Cerebellar nuclear complex (tissue), 1 donor: ENCODE results near the gene IFIT1B.
"Not testable (repeated sequence)": the region's sequence is repeated elsewhere in the genome, so short reads cannot be mapped to it uniquely, and the experiment has no call there.

Source experiments
- DNase-seq, 2 experiments: peaks; one replicate each; lab custom pipeline; 2025; lab: John Stamatoyannopoulos, UW

Gene IFIT1B

GRCh38 chr10:89379103-89379502, 1.2 kb downstream of the IFIT1B start:
- no peak for DNase-seq

DNA sequence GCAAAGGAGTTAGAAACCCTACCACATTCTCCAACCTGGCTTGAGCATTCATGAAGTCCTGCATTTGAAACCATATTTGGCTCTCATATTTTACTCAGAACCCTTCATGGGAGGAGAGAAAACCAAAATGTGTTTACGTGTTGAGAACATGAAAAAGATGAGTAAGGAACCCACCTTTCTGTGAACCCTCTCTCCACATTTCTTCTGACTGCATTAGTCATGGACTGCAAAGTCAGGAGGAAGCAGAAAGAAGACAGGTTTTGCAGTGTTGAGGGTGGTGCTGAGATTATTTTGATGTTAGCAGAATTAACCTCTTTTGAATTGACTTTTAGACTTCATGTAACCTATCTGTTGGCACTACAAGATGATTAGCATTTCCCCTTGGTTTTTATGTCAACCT, 4.9 kb downstream of the IFIT1B start:
- no peak for DNase-seq

DNA sequence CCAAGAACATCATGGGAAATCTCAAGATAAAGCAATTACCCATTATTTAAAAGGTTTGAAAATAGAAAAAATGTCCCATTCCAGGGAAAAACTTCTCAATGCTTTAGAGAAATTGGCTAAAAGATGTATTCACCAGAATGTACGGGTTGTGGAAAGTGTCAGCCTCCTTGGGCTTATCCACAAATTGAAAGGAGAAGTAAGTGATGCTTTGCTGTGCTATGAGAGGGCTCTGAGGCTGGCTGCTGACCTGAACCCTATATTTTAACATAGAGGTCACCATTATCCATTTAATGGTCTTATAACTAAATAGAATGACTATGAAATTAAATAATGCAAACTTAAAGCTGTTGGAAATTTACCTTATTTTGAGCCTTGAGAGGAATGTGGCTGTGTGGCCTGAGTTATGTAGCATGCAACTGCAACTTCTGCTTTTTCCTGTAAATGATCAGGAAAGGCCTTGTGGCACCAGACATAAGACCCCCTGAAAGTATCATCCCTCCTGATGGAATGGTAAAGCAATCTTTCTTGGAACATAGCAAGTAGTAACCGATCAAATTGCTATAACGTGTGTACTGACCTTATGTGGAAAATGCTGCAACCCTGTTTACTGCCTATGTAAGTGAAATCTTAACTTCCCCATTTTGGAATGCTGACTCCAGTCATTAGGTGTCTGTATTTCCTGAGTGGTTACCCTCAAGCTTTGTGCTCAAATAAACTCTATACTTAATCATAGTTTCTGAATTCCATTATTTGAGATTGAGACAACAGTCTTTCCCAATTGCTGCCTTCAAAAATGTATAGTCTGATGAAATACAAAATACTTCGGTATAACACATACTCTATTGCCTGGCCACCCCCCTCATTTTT, 6.9 kb downstream of the IFIT1B start:
- no peak for DNase-seq

GRCh38 chr10:89388806-89389205, 10.9 kb downstream of the IFIT1B start:
- DNase-seq = no peak

DNA sequence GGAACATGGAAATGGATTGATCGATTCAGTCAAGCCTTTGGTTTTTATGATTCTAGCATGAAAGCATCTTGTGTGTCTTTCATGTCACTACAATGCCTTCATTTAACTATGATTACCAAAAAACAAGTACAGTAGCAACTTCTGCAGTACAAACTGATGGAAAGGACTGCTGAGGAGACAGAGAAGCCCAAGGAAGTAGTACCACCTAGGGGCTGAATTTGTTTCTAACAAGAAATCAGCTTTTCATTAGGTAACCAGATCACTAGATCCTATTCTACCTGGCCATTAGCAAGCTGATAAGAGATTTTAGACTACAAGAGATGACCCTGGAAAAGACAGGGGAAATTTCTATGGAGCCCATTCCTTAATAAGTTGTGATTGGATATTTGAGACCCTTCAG, 11.4 kb downstream of the IFIT1B start:
- peak in 1 of 2 experiments; percentile 3 for DNase-seq

- DNase-seq = no peak
Observed at GRCh38 chr10:89390476-89391225, 12.8 kb downstream of the IFIT1B start.

GRCh38 chr10:89391226-89391576, 13.3 kb downstream of the IFIT1B start:
- DNase-seq = not testable (repeated sequence)

- DNase-seq = peak; percentile 31 to 72
Observed at GRCh38 chr10:89391907-89392756, 14.3 kb downstream of the IFIT1B start, which contains the start of gene IFIT1. TSS of gene IFIT1 (plus strand) at chr10:89392623. CDS start at chr10:89392713, 90 bp downstream.

DNA sequence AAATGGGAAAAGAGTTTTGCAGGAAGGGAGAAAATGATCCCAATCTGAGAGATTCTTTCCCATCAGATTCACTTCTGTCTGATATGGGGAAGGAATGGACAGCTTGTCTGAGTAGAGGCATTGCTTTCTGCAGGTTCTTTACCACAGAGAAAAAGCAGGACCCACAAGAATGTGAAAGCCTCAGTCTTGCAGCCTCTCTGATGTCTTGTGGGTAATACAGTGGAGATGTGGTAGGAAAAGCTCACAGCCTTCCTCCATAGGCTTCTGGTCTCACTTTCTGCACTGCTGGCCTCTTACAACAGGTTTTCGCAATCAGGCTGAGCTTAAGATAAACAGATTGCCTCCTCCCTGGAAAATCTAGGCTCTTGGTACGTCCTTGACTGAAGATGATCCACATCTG, 15.1 kb downstream of the IFIT1B start:
- DNase-seq = peak in 1 of 2 experiments; percentile 9

DNA sequence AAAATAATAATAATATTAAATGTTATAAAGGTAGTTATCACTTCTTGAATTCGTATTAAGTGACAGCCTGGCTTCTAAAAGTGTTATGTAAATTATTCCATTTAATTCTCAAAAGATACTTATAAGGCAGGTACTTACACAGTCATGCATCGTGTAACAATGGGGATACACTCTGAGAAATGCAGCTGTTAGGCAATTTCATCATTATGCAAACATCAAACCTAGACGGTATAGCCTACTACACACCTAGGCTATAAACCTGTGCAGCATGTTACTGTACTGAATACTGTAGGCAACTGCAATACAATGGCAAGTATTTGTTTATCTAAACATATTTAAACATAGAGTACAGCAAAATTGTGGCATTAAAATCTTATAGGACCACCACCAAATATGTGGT, 16.0 kb downstream of the IFIT1B start:
- DNase-seq = no peak

- DNase-seq = no peak
Observed at GRCh38 chr10:89395141-89395540, 17.3 kb downstream of the IFIT1B start.

DNA sequence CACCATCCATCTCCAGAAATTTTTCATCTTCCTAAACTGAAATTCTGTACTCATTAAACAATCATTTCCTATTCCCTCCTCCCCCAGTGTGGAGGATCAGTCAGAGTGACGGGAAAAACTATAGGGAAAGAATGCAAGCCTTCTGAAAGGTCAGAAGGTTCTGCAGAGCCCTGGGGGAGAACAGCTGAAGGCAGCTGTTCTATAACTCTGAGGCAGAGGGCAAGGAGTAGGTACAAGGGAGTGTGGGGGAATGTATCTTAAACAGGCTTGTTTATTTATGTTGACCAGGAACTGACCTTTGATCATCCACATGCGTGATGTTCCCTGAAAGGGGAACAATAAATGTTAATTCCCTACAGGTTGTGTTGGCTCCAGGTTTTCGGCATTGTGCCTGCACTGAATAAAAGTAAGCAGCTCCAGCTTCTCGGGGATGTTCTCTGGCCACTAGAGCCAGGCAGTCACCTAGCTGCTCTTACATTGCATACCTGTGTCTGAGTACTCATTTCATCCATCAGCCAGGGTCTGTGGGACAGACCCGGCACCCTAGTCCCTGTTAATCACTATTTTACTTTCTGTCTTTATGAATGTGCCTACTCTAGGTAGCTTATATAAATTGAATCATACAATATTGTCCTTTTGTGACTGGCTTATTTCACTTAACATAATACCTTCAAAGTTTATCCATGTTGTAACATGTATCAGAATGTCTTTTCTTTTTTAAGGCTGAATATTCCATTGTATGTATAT, 20.3 kb downstream of the IFIT1B start:
- DNase-seq = no peak

GRCh38 chr10:89399956-89400355, 22.1 kb downstream of the IFIT1B start:
- no peak for DNase-seq

GRCh38 chr10:89403043-89403442, 25.2 kb downstream of the IFIT1B start:
- DNase-seq = no peak

- DNase-seq = no peak
Observed at GRCh38 chr10:89404104-89405047, 26.5 kb downstream of the IFIT1B start.

DNA sequence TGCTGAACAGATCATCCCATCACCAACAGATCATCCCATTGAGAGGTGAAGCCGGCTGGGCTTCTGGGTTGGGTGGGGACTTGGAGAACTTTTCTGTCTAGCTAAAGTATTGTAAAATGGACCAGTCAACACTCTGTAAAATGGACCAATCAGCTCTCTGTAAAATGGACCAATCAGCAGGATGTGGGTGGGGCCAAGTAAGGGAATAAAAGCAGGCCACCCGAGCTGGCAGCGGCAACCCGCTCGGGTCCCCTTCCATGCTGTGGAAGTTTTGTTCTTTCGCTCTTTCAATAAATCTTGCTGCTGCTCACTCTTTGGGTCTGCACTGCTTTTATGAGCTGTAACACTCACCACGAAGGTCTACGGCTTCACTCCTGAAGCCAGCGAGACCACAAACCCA, 28.3 kb downstream of the IFIT1B start:
- DNase-seq = not testable (repeated sequence)

DNA sequence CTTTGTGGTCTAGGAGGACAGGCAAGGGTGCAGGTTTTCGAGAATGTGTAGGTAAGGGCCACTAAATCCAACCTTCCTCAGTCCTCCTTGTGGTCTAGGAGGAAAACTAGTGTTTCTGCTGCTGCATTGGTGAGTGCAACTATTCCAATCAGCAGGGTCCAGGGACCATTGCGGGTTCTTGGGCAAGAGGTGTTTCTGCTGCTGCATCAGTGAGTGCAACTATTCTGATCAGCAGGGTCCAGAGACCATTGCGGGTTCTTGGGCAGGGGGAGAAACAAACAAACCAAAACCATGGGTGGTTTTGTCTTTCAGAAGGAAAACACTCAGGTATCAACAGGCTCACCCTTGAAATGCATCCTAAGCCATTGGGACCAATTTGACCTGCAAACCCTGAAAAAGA, 29.9 kb downstream of the IFIT1B start:
- not testable (repeated sequence) for DNase-seq

DNA sequence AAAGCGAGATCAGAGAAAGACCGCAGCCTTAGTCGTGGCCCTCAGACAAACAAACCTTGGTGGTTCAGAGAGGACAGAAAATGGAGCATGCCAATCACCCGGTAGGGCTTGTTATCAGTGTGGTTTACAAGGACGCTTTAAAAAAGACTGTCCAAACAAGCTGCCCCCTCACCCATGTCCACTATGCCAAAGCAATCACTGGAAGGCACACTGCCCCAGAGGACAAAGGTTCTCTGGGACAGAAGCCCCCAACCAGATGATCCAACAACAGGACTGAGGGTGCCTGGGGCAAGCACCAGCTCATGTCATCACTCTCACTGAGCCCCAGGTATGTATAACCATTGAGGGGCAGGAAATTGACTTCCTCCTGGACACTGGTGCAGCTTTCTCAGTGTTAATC, 31.4 kb downstream of the IFIT1B start:
- not testable (repeated sequence) for DNase-seq

- not testable (repeated sequence) for DNase-seq
Observed at GRCh38 chr10:89410551-89410950, 32.7 kb downstream of the IFIT1B start.

GRCh38 chr10:89411135-89411534, 33.3 kb downstream of the IFIT1B start:
- DNase-seq = not testable (repeated sequence)
